SH-SY5Y (cell line): ENCODE data around the gene PLCB3.

Source experiments
- GATA2 ChIP-seq: IDR thresholded peaks from 2 replicates; pipeline ENCODE4 v1.6.1; 2011; ENCODE audit warnings: mild to moderate bottlenecking, low read depth, low read length
- GATA3 ChIP-seq: IDR thresholded peaks from 2 replicates; pipeline ENCODE4 v1.6.1; 2011; ENCODE audit warnings: low read depth, mild to moderate bottlenecking, low read length, moderate library complexity

- TF ChIP-seq GATA2 (no peak), GATA3 (no peak)
Measured at GRCh38 chr11:64210301-64211020, 40.9 kb upstream of the PLCB3 start.
